Activated CD4-positive, alpha-beta T cell treated with anti-CD3 and anti-CD28 coated beads for 4 hours (primary cell): Measurements from ENCODE around the gene LGR5.

ENCODE experiments used
- DNase-seq, 2 donors: peaks; one replicate each; pipeline ENCODE4 v3.0.0-alpha.2; 2020

Gene LGR5

GRCh38 chr12:71440345-71440762, 756 bp downstream of the LGR5 start:
- no peak for DNase-seq

DNA sequence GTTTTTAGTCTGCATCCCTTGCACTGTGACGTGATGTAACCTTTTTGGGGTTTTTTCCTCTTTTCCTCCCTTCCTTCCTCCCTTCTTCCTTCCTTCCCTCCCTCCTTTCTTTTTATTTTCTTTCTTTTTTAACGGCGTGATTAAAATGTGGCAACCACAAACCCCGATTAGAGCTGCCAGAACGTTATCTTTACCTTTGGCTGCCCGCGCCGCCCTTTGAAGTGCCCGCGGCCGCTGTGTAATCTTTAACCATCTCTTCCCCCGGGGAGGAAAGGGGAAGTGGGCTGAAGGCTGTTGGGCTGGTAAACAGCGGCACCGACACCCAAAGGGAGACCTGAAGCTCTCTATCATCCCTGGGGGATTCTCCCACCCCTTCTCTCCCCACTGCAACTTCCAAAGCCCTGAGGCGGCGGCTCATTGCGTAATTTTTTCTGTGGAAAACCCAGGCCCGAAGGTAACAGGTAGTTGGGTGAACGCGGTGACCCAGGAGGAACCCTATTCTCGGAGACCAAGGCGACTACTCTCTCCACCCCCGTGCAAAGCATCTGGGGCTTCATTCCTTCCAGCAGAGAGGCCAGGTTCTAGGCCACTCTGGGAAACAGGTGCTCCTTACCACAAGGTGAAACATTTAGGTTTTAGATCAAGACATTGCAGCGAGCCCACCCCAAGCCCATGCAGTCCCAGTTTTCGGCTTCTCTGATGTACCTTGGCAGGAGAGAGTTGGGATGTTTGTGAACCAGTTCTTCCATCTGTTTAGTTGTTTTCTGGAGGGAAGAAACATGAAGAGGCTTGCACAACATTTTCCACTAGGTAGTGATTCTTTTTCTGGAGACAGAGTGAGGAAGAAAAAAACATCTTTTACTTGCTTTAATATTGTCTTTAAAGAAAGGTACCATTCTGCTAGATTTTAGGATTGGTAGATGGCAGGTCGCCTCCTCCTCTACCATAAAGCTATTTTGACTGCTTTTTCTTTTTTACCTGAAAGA, 1.5 kb downstream of the LGR5 start:
- no peak for DNase-seq

- DNase-seq = no peak
These were observed 2.4 kb downstream of the LGR5 start for GRCh38 chr12:71441836-71442566.

DNA sequence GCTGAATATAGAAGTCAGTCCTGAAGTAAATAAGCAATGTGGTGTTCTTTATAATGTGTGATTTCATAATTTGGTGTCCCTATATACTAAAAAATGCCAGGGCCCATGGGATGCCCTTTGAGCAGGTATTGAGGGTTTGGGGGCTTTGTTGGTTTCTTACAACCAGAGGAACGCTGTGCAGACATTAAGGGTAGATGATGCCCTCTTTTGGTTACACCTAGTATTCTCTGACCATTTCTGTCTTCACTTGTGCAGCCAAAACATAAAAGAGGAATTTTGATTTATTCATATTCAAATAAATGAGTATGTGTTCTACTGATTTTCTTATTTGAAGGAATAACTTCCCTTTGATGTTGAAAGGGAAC, 3.0 kb downstream of the LGR5 start:
- no peak for DNase-seq

- DNase-seq = no peak
These were observed 5.5 kb downstream of the LGR5 start for GRCh38 chr12:71445071-71445470.

GRCh38 chr12:71447691-71448132, 8.1 kb downstream of the LGR5 start:
- DNase-seq = no peak

DNA sequence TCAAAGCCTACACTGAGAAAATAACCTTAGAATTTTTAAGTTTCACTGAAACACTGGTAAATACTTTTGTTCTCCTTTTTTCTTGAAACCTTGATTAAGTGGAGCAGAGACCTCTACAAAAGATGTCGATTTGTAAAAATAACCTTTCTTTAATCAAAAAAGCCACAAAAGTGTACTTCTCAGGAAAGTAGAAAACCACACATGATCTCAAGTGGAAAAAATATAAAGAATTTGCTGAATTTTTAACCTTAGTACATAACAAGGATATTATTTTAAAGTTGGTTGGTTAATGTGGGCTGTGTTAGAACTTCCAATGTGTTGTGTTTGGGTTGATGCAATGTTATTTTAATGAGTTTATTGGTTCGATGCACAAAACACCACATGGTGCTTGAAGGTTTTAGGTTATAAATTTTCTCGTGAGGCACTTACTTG, 8.6 kb downstream of the LGR5 start:
- DNase-seq = no peak

DNA sequence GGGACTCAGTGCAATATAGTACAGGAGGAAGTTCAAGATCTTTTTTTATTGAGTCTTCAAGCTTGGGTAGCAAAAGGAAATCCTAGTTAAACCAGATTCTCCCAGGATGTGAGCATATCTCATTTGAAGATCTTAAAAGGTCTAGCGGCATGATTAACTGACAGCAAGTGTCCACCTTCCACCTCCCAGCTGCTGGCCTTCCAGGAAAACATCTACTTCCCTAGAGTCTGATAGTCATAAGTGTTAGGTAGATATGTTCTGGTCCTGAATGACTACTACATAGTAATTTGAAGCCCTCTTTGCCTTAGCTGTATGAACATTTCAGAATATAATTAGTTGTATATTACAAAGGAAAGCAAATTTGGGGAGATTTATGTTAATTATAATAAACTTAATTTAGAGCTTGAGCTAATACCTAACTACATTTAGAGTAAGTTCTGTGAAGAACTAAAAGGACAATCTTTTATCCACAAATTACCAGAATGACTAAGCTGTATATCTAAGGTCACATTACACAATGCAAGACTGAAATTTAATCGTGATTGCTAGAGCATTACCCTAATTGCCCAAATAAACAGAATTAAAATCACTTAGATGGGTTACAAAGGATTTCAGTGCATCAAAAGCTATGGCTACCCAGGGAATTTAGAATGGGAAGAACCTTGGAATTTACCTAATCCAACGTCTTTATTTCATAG, 9.9 kb downstream of the LGR5 start:
- DNase-seq = no peak

DNA sequence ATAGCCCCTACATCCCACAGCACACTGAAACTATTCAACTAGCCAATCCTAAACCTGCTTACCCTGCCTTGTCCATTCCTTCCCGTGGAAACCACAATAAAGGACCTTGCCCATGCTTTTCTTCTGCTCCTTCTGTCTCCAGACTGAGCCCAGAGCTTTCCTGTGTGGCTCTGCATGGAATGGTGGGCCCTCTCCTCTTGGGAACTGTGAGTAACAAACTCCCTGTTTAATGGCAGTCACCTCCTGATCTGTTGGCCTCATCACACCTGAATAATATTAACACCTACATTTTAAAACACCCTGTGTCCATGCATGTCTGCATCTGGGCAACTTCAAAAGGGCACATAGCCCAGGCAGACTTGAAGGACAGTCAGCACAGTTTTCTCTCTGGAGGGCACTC, 12.4 kb downstream of the LGR5 start:
- no peak for DNase-seq

GRCh38 chr12:71455028-71455737, 15.6 kb downstream of the LGR5 start:
- no peak for DNase-seq

DNA sequence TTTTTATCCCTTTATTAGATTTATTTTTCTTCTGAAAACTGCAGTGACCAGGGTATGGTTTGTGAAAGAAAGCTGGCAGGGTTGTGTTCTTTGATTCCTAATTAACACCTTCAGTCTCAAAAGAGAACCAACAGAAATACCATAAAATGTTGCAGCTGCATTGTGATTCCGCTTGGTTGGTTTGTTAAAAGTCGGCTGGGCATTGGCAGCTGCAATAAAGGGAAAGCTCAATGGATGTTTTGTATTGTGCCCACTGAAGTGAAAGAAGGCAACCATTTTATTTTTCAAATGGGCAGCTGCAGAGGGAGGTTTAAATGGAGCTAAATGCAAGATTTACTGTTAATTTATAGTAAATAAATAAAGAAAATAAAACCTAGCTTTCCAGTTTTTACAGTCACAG, 16.7 kb downstream of the LGR5 start:
- DNase-seq = no peak

DNA sequence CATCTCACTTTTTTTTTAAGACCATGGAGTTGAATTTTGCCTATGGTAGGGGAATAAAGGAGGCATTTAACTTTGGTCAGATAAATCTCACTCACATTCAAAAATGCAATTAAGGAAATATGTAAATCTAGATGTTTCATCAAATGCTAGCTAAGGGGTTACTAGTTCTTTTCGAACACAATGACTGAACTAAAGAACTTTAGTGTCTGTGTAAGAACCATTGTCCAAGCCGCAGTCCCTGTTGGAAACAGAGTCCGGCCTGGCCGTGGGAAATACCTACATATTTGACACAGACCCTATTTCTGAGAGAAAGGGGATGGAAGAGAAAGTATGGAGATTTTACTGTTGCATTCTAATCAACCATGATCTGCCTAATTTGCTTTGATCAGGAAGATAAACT, 17.4 kb downstream of the LGR5 start:
- no peak for DNase-seq

DNA sequence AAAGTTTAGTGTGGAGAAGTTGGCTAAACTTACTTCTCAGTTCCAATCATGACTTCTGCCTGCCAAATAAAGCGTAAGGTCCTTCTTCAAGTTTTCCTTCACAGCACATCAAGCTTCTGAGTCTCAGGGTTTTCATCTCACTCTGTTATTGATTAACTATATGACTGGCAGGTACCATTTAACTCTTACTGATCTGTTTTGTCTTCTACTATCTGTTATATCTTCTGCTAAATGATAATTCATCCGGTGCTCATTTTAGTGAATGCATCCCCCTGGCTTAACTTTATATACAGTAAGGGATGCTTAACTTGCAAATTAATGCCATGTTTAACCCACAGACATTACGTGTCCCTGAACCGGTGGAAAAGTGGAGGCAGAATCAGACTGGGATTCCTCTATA, 20.7 kb downstream of the LGR5 start:
- DNase-seq = no peak

DNA sequence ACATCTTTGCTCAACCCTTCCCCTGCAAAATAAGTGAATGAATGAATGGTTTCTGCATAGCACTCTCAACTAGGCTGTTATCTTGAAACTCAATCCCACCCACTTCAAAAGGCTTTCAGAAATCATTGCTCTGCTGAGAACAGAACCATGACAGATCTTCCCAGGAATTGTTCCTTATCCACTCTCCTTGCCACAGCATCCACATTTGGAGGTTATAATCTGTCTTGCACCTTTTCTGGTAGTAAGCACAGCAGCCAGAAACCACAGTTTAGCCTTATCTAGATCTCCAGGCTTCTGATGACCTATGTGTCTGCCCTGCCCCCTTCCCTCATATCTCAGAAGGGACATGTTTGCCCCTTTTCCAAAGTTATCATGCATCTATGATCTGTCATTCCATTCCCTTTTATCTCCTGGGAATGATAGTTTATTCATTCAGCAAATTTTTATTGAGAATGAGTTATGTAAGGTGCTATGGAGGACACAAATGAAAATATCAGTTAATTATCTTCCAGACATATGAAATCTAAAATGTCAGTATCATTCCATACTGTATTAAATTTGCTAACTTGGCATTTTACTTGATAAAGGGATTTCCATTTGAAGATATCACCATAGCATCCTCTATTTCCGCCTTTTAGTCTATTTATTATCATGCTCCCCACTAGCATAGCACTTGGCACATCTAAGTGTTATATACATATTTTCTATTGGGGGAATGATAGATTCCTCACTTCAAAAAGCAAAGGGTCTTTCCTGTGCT, 21.4 kb downstream of the LGR5 start:
- no peak for DNase-seq

DNA sequence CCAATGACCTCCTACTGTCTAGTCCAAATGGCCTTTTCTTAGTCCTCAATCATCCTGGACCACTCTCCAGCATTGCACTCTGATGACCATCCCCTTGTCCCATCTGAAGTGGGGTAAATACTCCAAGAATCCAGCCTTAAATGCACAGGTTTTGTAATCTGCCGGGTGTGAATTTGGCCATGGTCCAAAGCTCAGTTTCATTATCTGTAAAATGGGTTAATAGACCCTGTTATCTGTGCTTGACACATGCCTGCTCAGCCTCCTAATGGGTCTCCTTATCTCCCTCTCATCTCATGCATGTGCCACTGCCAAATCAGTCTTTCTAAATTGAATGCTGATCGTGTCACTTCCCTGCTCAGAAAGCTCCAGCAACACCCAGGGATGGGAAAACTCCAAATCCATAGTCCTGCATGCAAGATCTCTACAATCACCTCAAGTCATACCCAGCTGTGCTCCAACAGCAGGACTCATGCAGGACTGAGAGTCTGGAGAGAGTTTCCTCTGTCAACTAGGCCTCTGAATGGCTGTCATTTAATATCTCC, 22.3 kb downstream of the LGR5 start:
- DNase-seq = no peak

GRCh38 chr12:71465796-71466195, 26.2 kb downstream of the LGR5 start:
- no peak for DNase-seq

DNA sequence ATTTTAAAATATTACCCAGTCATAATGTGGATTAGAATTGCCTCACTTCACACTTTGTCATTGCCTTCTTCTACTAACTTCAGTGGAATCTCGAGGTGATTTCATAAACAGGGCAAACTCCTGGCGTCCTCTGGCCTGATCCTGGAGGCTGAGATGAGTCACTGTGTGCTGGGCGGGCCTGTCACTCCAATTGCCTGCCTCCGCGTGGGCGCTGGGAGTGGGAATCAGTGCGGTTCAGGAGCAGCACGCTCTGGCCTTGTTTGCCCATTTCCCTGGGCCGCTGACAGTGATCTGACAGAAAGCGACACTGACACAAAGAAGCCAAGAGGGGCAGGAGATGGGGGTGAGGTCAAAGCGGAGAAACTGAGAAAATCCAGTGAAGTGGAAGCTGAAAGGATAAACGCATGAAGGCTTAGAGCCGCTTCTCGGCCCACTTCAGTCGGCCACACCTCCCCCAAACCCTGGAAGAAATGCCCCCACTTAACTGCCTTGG, 29.7 kb downstream of the LGR5 start:
- DNase-seq = no peak

DNA sequence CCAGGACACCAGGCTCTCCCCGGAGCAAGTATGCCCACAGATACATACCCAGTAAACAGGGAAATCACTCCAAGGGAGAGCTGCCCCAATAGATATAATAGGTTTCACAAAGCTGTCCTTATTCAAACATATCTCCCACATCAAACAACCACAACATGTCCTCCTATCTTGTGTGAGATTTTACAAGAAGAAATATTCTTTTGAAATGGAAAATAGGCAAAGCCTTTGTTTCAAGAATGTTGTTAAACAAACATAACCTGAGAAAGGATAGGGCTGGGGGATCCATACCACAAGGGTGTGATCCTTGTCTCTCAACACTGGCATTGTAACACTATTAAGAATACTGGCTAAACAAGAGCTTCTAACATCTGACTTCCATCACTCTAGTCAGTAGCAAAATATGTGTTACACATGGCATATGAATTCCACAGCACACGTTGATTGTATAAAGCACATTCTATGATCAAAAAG, 32.9 kb downstream of the LGR5 start:
- no peak for DNase-seq

DNA sequence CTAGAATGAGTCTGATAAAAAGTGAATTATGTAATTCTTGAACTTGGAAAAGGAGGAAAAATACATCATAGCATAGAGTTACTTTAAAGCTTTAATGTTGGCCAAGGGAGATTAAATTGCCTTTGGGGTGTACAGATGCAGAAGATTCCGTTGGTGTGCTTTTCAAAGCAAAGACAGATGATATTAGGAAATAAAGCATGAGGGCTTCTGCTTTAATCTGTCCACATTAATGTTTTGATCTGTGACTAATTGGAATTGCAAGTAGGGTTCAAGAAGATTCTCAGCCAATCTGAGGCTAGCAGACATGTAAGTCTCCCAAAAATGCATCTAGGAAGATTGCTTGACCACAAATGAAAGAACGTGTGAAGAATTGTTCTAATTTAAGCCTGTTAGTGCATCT, 35.2 kb downstream of the LGR5 start:
- DNase-seq = no peak

GRCh38 chr12:71475280-71475679, 35.7 kb downstream of the LGR5 start:
- DNase-seq = no peak

DNA sequence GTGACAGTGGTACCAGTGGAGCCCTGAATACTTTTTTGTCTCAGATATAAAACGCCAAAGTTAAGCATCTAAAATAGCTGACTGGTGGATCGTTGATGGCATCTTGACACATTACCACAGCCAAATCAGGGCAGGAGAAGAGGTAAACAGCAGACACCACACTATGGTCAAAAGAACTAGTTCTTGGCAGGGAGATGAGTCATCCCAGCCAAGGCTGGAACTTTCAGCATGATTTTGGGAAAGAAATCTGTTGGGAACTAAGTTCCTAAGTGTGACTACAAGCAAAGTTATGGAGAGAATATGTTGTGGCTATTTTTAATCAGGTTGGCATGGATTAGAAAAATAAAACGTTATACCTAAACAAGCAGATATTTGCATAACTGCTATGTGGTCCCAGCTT, 36.9 kb downstream of the LGR5 start:
- no peak for DNase-seq
